GM23248 (cell line): ENCODE results near the gene SLC12A7. TPM values are rescaled to one million over a fixed set of nuclear protein-coding genes. Genes with fewer than 3 reads are reported as not detected.

Experiments used
- DNase-seq: peaks from one replicate; pipeline ENCODE4 v3.0.0-alpha.2; 2015
- H2AFZ ChIP-seq: fragments of 200-600 bp; sonication (generic); 2 replicates; pipeline ENCODE4 v1.6.1; 2016; ENCODE audit warnings: antibody characterized with exemption
- H3F3A ChIP-seq: fragments of 200-600 bp; sonication (generic); 2 replicates; pipeline ENCODE4 v1.6.1; 2016; ENCODE audit warnings: mild to moderate bottlenecking, antibody characterized with exemption, mixed run types; ENCODE audit not compliant: insufficient read depth
- H3K27ac ChIP-seq: fragments of 200-600 bp; sonication (generic); 2 replicates; pipeline ENCODE4 v1.5.1; 2016; ENCODE audit warnings: mild to moderate bottlenecking
- H3K27me3 ChIP-seq: fragments of 200-600 bp; sonication (generic); replicated peaks from 2 replicates; pipeline ENCODE4 v1.6.1; 2016; ENCODE audit warnings: mild to moderate bottlenecking; ENCODE audit not compliant: insufficient read depth
- H3K36me3 ChIP-seq: fragments of 200-600 bp; sonication (generic); 2 replicates; pipeline ENCODE4 v1.6.1; 2016; ENCODE audit warnings: low read depth, mild to moderate bottlenecking
- H3K4me1 ChIP-seq: fragments of 200-600 bp; sonication (generic); 2 replicates; pipeline ENCODE4 v1.6.1; 2016; ENCODE audit warnings: mild to moderate bottlenecking; ENCODE audit not compliant: insufficient read depth
- H3K4me2 ChIP-seq: fragments of 200-600 bp; sonication (generic); one replicate; pipeline ENCODE4 v1.6.1; 2016; ENCODE audit warnings: mild to moderate bottlenecking; ENCODE audit not compliant: unreplicated experiment
- H3K4me3 ChIP-seq: fragments of 200-600 bp; sonication (generic); 2 replicates; pipeline ENCODE4 v1.5.1; 2016; ENCODE audit warnings: mild to moderate bottlenecking
- H3K79me2 ChIP-seq: fragments of 200-600 bp; sonication (generic); 2 replicates; pipeline ENCODE4 v1.6.1; 2016; ENCODE audit warnings: mild to moderate bottlenecking; ENCODE audit not compliant: insufficient read depth
- H3K9ac ChIP-seq: fragments of 200-600 bp; sonication (generic); 2 replicates; pipeline ENCODE4 v1.6.1; 2016; ENCODE audit warnings: mild to moderate bottlenecking
- H3K9me2 ChIP-seq: fragments of 200-600 bp; sonication (generic); 2 replicates; pipeline ENCODE4 v1.6.1; 2016; ENCODE audit warnings: mixed run types, mild to moderate bottlenecking, moderate library complexity; ENCODE audit not compliant: insufficient read depth
- H3K9me3 ChIP-seq: fragments of 200-600 bp; sonication (generic); one replicate; pipeline ENCODE4 v1.6.1; 2017; ENCODE audit warnings: low read depth
- H4K20me1 ChIP-seq: fragments of 200-600 bp; sonication (generic); 2 replicates; pipeline ENCODE4 v1.6.0; 2016; ENCODE audit not compliant: insufficient read depth
- EZH2 ChIP-seq: fragments of 200-600 bp; sonication (generic); IDR thresholded peaks from 2 replicates; pipeline ENCODE4 v1.6.1; 2018; ENCODE audit warnings: antibody characterized with exemption, mild to moderate bottlenecking; ENCODE audit not compliant: insufficient read depth, poor library complexity, severe bottlenecking
- EZH2phosphoT487 ChIP-seq: fragments of 200-600 bp; sonication (generic); IDR thresholded peaks from 2 replicates; pipeline ENCODE4 v1.6.1; 2018; ENCODE audit warnings: antibody characterized with exemption, moderate library complexity, mild to moderate bottlenecking, low read depth; ENCODE audit not compliant: insufficient read depth
- WGBS, 2 experiments: methylation state at CpG; one replicate each; pipeline ENCODE4 v1.1.6; 2015 to 2017; ENCODE audit warnings: low lambda C conversion rate in 2 of 2, low coverage in 1 of 2; ENCODE audit errors: missing lambda C conversion rate in 2 of 2; 5-methylcytosine and 5-hydroxymethylcytosine counted together
- in situ Hi-C: fragments of 300-500 bp; cut with MboI; formaldehyde crosslinking; loops from 2 replicates; pipeline ENCODE4 v1.15.0; 2020
- polyA plus RNA-seq: library from polyadenylated mRNA; unstranded; fragments of >200 nt; fragmentation: Nextera tagmentation; extraction: Ambion mirVana; gene quantifications from 2 replicates; pipeline ENCODE4 v1.2.1, GENCODE V29; 2016
- total RNA-seq: library from RNA; depleted of rRNA; stranded (reverse); fragments of >200 nt; shearing (Covaris generic); gene quantifications from 2 replicates; pipeline ENCODE4 v1.2.3, GENCODE V29; 2014

SLC12A7 gene
- total and polyA plus RNA-seq, 2 experiments from 2014 or later: 0.75 to 1.9 TPM

DNA sequence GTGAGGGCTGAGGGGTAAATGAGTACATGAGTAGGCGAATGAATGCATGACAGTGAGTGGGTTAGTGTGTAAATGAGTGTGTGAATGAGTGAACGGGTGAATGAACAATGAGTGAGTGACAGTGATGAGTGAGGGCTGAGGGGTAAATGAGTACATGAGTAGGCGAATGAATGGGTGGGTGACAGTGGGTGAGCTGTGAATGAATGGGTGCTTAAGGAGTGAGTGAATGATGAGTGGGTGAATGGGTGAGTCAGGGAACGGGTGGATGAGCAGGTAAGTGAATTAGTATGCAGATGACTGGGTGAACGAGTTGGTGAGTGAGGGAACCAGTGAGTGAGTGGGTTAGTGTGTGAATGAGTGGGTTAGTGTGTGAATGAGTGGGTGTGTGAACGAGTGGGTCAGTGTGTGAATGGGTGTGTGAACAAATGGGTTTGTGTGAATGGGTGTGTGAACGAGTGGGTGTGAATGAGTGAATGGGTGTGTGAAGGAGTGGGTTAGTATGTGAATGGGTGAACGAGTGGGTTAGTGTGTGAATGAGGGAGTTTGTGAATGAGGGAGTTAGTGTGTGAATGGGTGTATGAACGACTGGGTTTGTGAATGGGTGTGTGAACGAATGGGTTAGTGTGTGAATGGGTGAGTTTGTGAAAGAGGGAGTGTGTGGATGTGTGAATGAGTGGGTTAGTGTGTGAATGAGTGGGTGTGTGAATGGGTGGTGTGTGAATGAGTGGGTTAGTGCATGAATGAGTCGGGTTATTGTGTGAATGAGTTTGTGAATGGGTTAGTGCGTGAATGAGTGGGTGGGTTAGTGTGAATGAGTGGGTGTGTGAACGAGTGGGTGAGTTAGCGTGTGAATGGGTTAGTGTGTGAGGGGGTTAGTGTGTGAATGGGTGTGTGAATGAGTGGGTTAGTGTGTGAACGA is 70.4 kb downstream of the SLC12A7 start:
- Histone ChIP-seq H3K27ac (no peak overlapping the region), H3K27me3 (no peaks in the 10 kb centered on the region), H3K79me2 (no peaks in the 10 kb centered on the region), H3F3A (no peaks in the 10 kb centered on the region), H3K4me1 (no peaks in the 10 kb centered on the region), H3K4me3 (no peak overlapping the region), H3K36me3 (no peaks in the 10 kb centered on the region), H3K4me2 (no peak overlapping the region), H2AFZ (no peak overlapping the region), H4K20me1 (no peaks in the 10 kb centered on the region), H3K9me2 (no peaks in the 10 kb centered on the region), H3K9ac (no peak overlapping the region), H3K9me3 (no peaks in the 10 kb centered on the region)
- 72 to 79% methylated on average over 14 to 15 of the region's 15 CpGs for WGBS, 2 experiments
- in situ Hi-C loops: no loop called here
- TF ChIP-seq EZH2phosphoT487: no peak
- TF ChIP-seq EZH2: no peak
- DNase-seq: no peak

DNA sequence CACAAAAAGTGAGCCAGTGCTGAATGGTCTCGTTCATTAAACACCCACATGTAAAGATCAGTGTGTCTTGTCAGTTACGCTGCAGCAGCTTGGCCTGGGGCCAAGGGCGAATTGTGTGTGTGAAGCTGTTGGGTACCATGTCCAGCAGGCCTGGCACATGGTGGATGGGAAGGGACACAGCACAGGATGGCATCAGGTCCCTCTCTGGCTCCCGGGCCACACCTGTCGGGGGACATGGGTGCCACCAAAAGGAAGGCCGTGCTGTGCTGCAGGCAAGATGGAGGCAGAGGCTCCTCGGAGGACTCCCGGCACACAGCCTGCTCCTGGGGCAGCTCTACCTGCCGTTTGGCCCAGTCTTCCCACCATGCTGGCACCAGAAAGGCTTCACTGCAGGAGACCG is 71.3 kb downstream of the SLC12A7 start:
- 75 to 78% methylated on average over 10 of the region's 10 CpGs for WGBS, 2 experiments
- Histone ChIP-seq H3K9ac (no peak overlapping the region), H2AFZ (no peak overlapping the region), H3K9me2 (no peaks in the 10 kb centered on the region), H3K4me3 (no peak overlapping the region), H3K4me2 (no peak overlapping the region), H3F3A (no peaks in the 10 kb centered on the region), H3K9me3 (no peaks in the 10 kb centered on the region), H3K4me1 (no peaks in the 10 kb centered on the region), H4K20me1 (no peaks in the 10 kb centered on the region), H3K27me3 (no peaks in the 10 kb centered on the region), H3K27ac (no peak overlapping the region), H3K36me3 (no peaks in the 10 kb centered on the region), H3K79me2 (no peaks in the 10 kb centered on the region)
- no peak for DNase-seq
- in situ Hi-C loops: no loop called here
- TF ChIP-seq EZH2 (no peak), EZH2phosphoT487 (no peak)

- DNase-seq: no peak
- 85 to 87% methylated on average over 13 to 18 of the region's 18 CpGs for WGBS, 2 experiments
- no peak overlapping the region for H3K27ac ChIP-seq
- H3K9ac ChIP-seq: no peak overlapping the region
- H3K36me3 ChIP-seq: no peaks in the 10 kb centered on the region
- TF ChIP-seq EZH2phosphoT487 (no peak), EZH2 (no peak)
- H3K4me2 ChIP-seq: no peak overlapping the region
- H3K9me2 ChIP-seq: no peaks in the 10 kb centered on the region
- H2AFZ ChIP-seq: no peak overlapping the region
- no peaks in the 10 kb centered on the region for H3K9me3 ChIP-seq
- in situ Hi-C loops: no loop called here
- H3K27me3 ChIP-seq: no peaks in the 10 kb centered on the region
- H4K20me1 ChIP-seq: no peaks in the 10 kb centered on the region
- H3K4me3 ChIP-seq: no peak overlapping the region
- H3K79me2 ChIP-seq: no peaks in the 10 kb centered on the region
- no peaks in the 10 kb centered on the region for H3F3A ChIP-seq
- H3K4me1 ChIP-seq: no peaks in the 10 kb centered on the region
These were observed 72.1 kb downstream of the SLC12A7 start for GRCh38 chr5:1039706-1040260.

DNA sequence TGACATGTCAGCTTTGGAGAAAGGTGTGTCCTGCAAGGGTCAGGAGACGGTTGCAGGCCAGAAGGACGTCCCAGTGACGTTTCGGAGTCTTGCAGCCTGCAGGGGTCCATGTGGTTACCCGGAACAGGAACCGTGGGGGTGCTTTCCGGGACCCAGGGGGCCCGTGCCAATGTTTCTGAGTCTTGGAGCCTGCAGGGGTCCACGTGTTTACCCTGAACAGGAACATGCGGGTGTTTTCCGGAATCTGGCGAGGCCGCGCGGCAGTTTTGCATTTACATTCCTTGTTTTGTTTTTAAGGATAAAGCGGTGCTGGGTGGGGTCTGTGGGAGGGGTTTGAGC is 72.7 kb downstream of the SLC12A7 start:
- 62 to 67% methylated on average over 16 of the region's 16 CpGs for WGBS, 2 experiments
- H3K4me2 ChIP-seq: no peak overlapping the region
- no peak for DNase-seq
- H4K20me1 ChIP-seq: no peaks in the 10 kb centered on the region
- no peak overlapping the region for H3K9ac ChIP-seq
- no peak overlapping the region for H3K27ac ChIP-seq
- no peaks in the 10 kb centered on the region for H3F3A ChIP-seq
- no peaks in the 10 kb centered on the region for H3K79me2 ChIP-seq
- H2AFZ ChIP-seq: no peak overlapping the region
- TF ChIP-seq EZH2: no peak
- no peak for TF ChIP-seq EZH2phosphoT487
- no peaks in the 10 kb centered on the region for H3K27me3 ChIP-seq
- in situ Hi-C loops: no loop called here
- H3K36me3 ChIP-seq: no peaks in the 10 kb centered on the region
- H3K9me2 ChIP-seq: no peaks in the 10 kb centered on the region
- H3K9me3 ChIP-seq: no peaks in the 10 kb centered on the region
- H3K4me3 ChIP-seq: no peak overlapping the region
- H3K4me1 ChIP-seq: no peaks in the 10 kb centered on the region
